ENCODE data around the gene LINGO4.

Gene LINGO4

DNA sequence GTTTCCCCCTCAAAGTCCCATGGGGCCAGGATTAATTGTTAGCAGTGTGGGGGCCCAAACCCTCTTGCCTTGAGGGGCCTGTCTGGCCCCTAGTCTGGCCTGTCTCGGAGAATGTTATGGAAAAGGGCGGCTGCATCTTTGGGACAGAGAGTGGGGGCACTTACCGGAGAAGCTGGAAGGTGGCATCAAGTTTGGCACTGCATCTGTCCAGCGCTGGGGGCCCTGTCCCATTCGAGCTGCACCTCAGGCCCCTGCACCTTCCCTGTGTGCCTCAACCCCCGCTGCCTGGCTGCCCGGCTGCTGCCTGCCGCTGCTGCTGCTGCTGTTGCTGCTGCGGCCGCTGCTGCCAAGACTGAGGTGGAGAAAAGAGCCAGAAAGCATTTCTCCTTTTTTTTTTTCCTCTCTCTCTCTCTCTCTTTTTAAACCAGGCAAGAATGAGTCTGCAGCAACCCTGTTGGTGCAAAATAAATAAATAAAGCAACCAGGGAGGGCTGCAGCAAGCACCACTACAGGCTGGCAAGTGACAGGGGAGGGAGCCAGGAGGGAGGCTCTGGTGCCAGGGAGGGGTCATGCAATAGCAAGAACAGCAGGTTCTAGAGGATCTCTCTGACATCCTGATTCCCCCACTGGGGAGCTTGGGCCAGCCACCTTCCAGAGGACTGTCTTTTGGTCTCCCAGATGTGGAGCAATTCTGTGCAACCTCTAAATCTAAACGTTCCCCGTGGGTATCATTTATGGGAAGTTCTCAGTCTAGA, at the start of gene LINGO4:
TSS of gene LINGO4 (minus strand) at position 354 of the 755 bp plus-strand sequence. CDS start 2,715 bp downstream, outside the sequence.
- DNase-seq (ENCODE audit: insufficient read length, low spot score) (no peak), FAIRE-seq (no peak)

- DNase-seq (ENCODE audit: insufficient read length, low spot score) (no peak), FAIRE-seq (no peak)
Observed at GRCh38 chr1:151854658-151855057, 49.4 kb upstream of the LINGO4 start.

- FAIRE-seq: no peak
- no peak for DNase-seq (ENCODE audit: insufficient read length, low spot score)
Observed at GRCh38 chr1:151853411-151853943, 48.3 kb upstream of the LINGO4 start, which contains the start of gene THEM5. Gene THEM5, minus strand, starts transcription at chr1:151853712. Its CDS starts 147 bp downstream, at chr1:151853565.

GRCh38 chr1:151852733-151853132, 47.5 kb upstream of the LINGO4 start:
- FAIRE-seq (no peak), DNase-seq (ENCODE audit: insufficient read length, low spot score) (no peak)

DNA sequence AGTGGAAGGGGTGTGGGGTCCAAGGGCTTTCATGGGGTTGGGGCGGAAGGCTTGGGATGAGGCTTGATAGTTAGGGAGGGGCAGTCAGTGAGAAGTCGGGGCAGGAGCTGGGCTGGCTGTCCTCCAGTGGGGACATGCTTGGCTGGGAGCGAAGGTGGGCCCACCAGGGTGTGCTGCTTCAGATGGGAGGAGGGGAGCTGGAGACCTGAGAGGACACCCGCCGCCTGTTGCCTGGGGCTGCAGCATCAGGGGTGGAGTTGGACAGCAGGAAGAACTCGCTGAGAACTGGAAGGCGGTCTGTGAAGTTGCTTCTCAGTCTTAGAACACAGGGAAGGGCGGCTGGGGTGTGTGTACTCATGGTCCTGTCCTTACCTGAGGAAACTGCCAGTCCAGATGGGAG, 46.7 kb upstream of the LINGO4 start:
- FAIRE-seq (no peak), DNase-seq (ENCODE audit: insufficient read length, low spot score) (no peak)

DNA sequence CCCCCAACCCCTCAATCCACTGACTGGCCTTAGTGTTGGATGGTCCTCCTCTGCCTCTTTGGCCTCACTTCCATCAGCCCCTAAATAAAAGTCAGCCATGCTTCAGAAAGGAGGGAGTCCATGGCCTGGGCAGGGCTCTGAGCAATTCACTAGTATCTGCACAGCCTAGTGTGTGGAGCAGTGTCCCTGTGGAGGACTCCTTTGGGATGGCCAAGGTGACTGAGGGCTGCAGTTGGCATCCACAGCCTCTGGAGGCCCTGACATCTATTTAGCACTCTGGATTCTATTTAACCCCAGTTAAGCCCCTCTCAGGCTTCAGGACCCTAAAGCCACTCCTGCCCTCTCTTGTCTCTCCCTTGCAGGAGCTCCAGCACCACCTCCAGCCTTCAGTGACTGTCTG, 44.7 kb upstream of the LINGO4 start:
- no peak for FAIRE-seq
- no peak for DNase-seq (ENCODE audit: insufficient read length, low spot score)

GRCh38 chr1:151849126-151849525, 43.9 kb upstream of the LINGO4 start:
- no peak for DNase-seq (ENCODE audit: insufficient read length, low spot score)
- FAIRE-seq: no peak

DNA sequence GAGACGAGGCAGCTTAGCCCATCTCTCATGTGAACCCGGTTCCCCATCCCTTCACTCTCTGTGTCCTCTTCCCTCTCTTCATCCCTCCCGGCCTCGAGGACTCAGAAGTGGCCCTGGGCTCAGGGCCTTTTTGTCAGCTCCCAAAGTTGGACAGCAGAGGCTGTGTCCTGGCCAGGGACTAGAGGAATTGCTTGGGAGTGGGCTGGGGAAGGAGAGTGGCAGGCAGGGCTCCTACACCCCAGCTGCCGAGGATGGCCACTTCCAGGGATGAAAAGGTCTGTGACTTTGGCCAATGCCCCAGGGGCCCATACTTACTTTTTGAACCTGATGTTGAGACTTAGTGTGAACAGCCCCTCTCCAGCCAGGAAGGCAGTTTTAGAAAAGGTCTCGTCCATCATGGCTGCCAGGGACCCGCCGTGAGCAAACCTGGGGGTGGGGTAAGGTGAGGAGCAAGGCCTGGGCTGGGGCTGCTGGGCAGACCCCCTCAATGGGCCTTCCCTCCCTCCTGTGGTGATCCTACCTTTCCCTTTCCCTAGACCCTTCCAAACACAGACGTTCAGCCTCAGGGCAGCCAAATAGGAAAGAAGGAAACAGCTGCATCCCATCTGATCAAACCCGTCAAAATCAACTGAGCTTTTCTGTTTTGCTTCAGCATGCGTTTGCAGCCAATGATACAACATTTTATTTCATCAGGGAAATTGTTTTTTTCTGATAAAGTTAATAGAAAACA, 42.8 kb upstream of the LINGO4 start:
- no peak for FAIRE-seq
- no peak for DNase-seq (ENCODE audit: insufficient read length, low spot score)

- FAIRE-seq (no peak), DNase-seq (ENCODE audit: insufficient read length, low spot score) (no peak)
Observed at GRCh38 chr1:151846686-151847237, 41.5 kb upstream of the LINGO4 start.

- FAIRE-seq (no peak), DNase-seq (ENCODE audit: insufficient read length, low spot score) (no peak)
Observed at GRCh38 chr1:151846062-151846568, 40.9 kb upstream of the LINGO4 start.

DNA sequence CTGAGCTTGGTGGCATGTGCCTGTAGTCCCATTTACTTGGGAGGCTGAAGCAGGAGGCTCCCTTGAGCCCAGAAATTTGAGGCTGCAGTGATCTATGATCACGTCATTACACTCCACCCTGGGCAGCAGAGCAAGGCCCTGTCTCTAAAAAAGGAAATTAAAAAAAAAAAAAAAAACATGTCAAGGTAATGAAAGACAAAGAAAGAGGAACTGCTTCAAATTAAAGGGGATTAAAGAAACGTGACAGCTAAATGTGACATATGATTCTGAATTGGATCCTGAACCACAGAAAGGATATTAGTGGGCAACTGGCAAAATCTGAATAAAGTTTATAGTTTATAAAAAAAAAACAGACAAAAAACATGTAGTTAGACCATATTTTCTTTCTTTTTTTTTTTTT, 38.2 kb upstream of the LINGO4 start:
- DNase-seq (ENCODE audit: insufficient read length, low spot score): no peak
- FAIRE-seq: no peak

DNA sequence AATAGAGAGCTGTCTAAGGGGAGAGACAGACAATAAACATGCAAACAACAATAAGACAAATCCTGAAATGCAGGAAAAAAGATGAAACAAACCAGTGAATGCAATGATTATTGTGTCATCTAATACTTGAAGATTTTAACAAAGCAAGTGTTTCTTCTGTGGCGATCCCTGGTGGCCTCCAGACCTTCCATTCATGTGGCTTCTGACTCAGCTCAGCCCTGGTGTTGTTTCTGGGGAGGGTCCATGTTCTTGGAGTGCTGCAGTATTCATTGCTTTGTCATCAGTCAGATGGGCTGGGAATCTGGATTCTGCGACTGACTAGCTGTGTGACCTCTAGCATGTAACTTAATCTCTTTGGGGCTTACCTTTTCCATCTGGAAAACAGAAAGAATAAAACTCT, 35.9 kb upstream of the LINGO4 start:
- DNase-seq (ENCODE audit: insufficient read length, low spot score) (no peak), FAIRE-seq (no peak)

GRCh38 chr1:151840421-151840820, 35.2 kb upstream of the LINGO4 start:
- no peak for FAIRE-seq
- DNase-seq (ENCODE audit: insufficient read length, low spot score): no peak

GRCh38 chr1:151839457-151840403, 34.5 kb upstream of the LINGO4 start, which contains the start of gene C2CD4D:
Gene C2CD4D, minus strand, starts transcription at chr1:151839820. Its CDS starts 831 bp downstream, at chr1:151838989.
- FAIRE-seq (peak; percentile 80), DNase-seq (ENCODE audit: insufficient read length, low spot score) (peak; percentile 57)

GRCh38 chr1:151839082-151839412, 33.8 kb upstream of the LINGO4 start:
- no peak for FAIRE-seq
- DNase-seq (ENCODE audit: insufficient read length, low spot score): no peak

- peak; percentile 33 for DNase-seq (ENCODE audit: insufficient read length, low spot score)
- FAIRE-seq: no peak
Observed at GRCh38 chr1:151838222-151839081, 33.2 kb upstream of the LINGO4 start.

GRCh38 chr1:151837884-151838221, 32.6 kb upstream of the LINGO4 start:
- FAIRE-seq: no peak
- DNase-seq (ENCODE audit: insufficient read length, low spot score): no peak

- DNase-seq (ENCODE audit: insufficient read length, low spot score) (no peak), FAIRE-seq (no peak)
Observed at GRCh38 chr1:151837197-151837596, 32.0 kb upstream of the LINGO4 start.

GRCh38 chr1:151835596-151835995, 30.4 kb upstream of the LINGO4 start:
- FAIRE-seq: no peak
- no peak for DNase-seq (ENCODE audit: insufficient read length, low spot score)
